ENCODE data around the gene OR4F15. TPM values are rescaled to one million over a fixed set of nuclear protein-coding genes. Genes with fewer than 3 reads are reported as not detected.

The OR4F15 gene
- total and polyA plus RNA-seq, 2 of the 8 experiments (the other 6 are each of a cell fraction or from before 2014, with no cell fraction given) = not detected

- no peak overlapping the region for H3K4me3 ChIP-seq (ENCODE audit: extremely low read depth in 1 of 4, insufficient read depth in 2 of 4, low read depth in 3 of 4, low read length in 4 of 4)
- no peak for FAIRE-seq
Observed at GRCh38 chr15:101803676-101804075, 8.3 kb upstream of the OR4F15 start.

More at GRCh38 chr15:101803676-101804075, 8.3 kb upstream of the OR4F15 start:
- no peak for DNase-seq (ENCODE audit: low read depth in 1 of 2, low spot score in 2 of 2)
- H4K20me1 ChIP-seq (replicated peaks in 1 of 2; ENCODE audit: control insufficient read depth in 1 of 2, insufficient read depth in 2 of 2, low read length in 2 of 2) = no peaks in the 10 kb centered on the region
- H2BK5ac ChIP-seq (ENCODE audit: low read depth, low read length) = no peak overlapping the region
- no peaks in the 10 kb centered on the region for H3K4me1 ChIP-seq (replicated peaks in 1 of 4; ENCODE audit: control insufficient read depth in 3 of 4, insufficient read depth in 4 of 4, low read length in 3 of 4)
- 83% methylated on average over 5 of the region's 5 CpGs; no CpG with 5 or more reads in 1 of the 2 experiments for WGBS, 2 experiments (ENCODE audit: extremely low coverage in 1 of 2, insufficient coverage in 1 of 2, insufficient read length in 1 of 2, insufficient replicate concordance in 2 of 2, low coverage in 1 of 2, low lambda C conversion rate in 2 of 2, missing lambda C conversion rate in 1 of 2)
- H3K27me3 ChIP-seq (replicated peaks in 1 of 4; ENCODE audit: control insufficient read depth in 3 of 4, extremely low read depth in 1 of 4, insufficient read depth in 3 of 4, low read length in 3 of 4) = no peaks in the 10 kb centered on the region
- ChIA-PET CTCF (ENCODE audit: partially characterized antibody) (interaction anchor here (1.7 kb wide), 1 partner anchor 9 kb away, joined by 3 read pairs; no protein-coding TSS in a partner anchor), POLR2A (ENCODE audit: partially characterized antibody) (no interaction called here)
- H3K4me2 ChIP-seq (ENCODE audit: insufficient read depth in 1 of 2, low read depth in 2 of 2, low read length in 2 of 2) = no peak overlapping the region
- H2AFZ ChIP-seq (ENCODE audit: low read length) = no peak overlapping the region
- no peak overlapping the region for H3K23ac ChIP-seq (ENCODE audit: insufficient read length)
- TF ChIP-seq POLR2A (IDR thresholded peaks at IDR 0.05; ENCODE audit: control extremely low read depth in 1 of 2, low read depth in 2 of 2, low read length in 2 of 2) = no peak
- TF ChIP-seq, protein P1, sequence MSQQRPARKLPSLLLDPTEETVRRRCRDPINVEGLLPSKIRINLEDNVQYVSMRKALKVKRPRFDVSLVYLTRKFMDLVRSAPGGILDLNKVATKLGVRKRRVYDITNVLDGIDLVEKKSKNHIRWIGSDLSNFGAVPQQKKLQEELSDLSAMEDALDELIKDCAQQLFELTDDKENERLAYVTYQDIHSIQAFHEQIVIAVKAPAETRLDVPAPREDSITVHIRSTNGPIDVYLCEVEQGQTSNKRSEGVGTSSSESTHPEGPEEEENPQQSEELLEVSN (IDR thresholded peaks at IDR 0.05) = no peak
- TF ChIP-seq KDM1A (IDR thresholded peaks at IDR 0.05; ENCODE audit: borderline replicate concordance, low read length) = no peak
- TF ChIP-seq ATF3 (IDR thresholded peaks at IDR 0.05; ENCODE audit: insufficient read depth, low read depth, low read length) = no peak
- TF ChIP-seq, protein P2, sequence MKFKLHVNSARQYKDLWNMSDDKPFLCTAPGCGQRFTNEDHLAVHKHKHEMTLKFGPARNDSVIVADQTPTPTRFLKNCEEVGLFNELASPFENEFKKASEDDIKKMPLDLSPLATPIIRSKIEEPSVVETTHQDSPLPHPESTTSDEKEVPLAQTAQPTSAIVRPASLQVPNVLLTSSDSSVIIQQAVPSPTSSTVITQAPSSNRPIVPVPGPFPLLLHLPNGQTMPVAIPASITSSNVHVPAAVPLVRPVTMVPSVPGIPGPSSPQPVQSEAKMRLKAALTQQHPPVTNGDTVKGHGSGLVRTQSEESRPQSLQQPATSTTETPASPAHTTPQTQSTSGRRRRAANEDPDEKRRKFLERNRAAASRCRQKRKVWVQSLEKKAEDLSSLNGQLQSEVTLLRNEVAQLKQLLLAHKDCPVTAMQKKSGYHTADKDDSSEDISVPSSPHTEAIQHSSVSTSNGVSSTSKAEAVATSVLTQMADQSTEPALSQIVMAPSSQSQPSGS (IDR thresholded peaks at IDR 0.05; ENCODE audit: low read length) = no peak
- TF ChIP-seq CBX8 (IDR thresholded peaks at IDR 0.05; ENCODE audit: borderline replicate concordance, low read depth, low read length) = no peak
- no peak for TF ChIP-seq CBX5 (IDR thresholded peaks at IDR 0.05; ENCODE audit: low read depth, low read length)
- no peak for TF ChIP-seq TAF7 (optimal IDR thresholded peaks at IDR 0.05; ENCODE audit: borderline replicate concordance, low read depth, low read length)
- no peak for TF ChIP-seq RBBP5 (IDR thresholded peaks at IDR 0.05; ENCODE audit: borderline replicate concordance, low read depth, low read length)
- no peak for TF ChIP-seq EZH2 (IDR thresholded peaks at IDR 0.05; ENCODE audit: low read depth, low read length, severe bottlenecking)
- no peak for TF ChIP-seq SIRT6 (IDR thresholded peaks at IDR 0.05; ENCODE audit: low read length)
- H3K27ac ChIP-seq (ENCODE audit: low read depth, low read length) = no peak overlapping the region
- H2BK20ac ChIP-seq (ENCODE audit: low read length) = no peak overlapping the region
- H2BK12ac ChIP-seq (ENCODE audit: low read depth, low read length) = no peak overlapping the region
- no peak overlapping the region for H4K8ac ChIP-seq (ENCODE audit: extremely low read depth, insufficient read depth, low read length)
- H3K79me2 ChIP-seq (ENCODE audit: control insufficient read depth in 1 of 2, insufficient read depth in 2 of 2, low read length in 2 of 2) = no peaks in the 10 kb centered on the region
- no peak overlapping the region for H2BK120ac ChIP-seq (replicated peaks; ENCODE audit: low read depth, low read length)
- no peaks in the 10 kb centered on the region for H3K79me1 ChIP-seq (ENCODE audit: low read depth, low read length)
- no peak overlapping the region for H3K4ac ChIP-seq (replicated peaks; ENCODE audit: insufficient read length, low read depth, low read length)
- no peak overlapping the region for H3K14ac ChIP-seq (ENCODE audit: insufficient read length)
- H3K56ac ChIP-seq (replicated peaks; ENCODE audit: insufficient read length, low read depth, low read length) = no peak overlapping the region
- no peaks in the 10 kb centered on the region for H3K36me3 ChIP-seq (ENCODE audit: control insufficient read depth in 2 of 4, insufficient read depth in 4 of 4, low read length in 3 of 4)
- no peak overlapping the region for H3K9ac ChIP-seq (replicated peaks in 1 of 4; ENCODE audit: extremely low read depth in 1 of 4, low read depth in 3 of 4, low read length in 3 of 4)
- H2BK15ac ChIP-seq (ENCODE audit: low read length) = no peak overlapping the region
- H3K23me2 ChIP-seq (ENCODE audit: low read depth, low read length) = peaks cover 2% of the 10 kb centered on the region; the same call in 1 of the 2 replicates
- peaks cover 13 to 31% of the 10 kb centered on the region in 2 experiments for H3K9me3 ChIP-seq (ENCODE audit: insufficient read depth in 2 of 2, low read depth in 1 of 2, low read length in 1 of 2)
- H4K91ac ChIP-seq (replicated peaks; ENCODE audit: insufficient read length, low read length) = no peak overlapping the region
- no peak overlapping the region for H4K5ac ChIP-seq (ENCODE audit: insufficient read length, low read depth, low read length)
- no peak overlapping the region for H2AK5ac ChIP-seq (ENCODE audit: low read depth, low read length)
- H3K18ac ChIP-seq (ENCODE audit: extremely low read depth, low read length) = no peak overlapping the region
